Superior temporal gyrus (tissue), 1 donor: ENCODE results near the gene HTR7.
"Not testable (repeated sequence)": the region's sequence is repeated elsewhere in the genome, so short reads cannot be mapped to it uniquely, and the experiment has no call there.

Source experiments
- DNase-seq: peaks from one replicate; pipeline ENCODE4 v3.0.0-alpha.2; 2016; ENCODE audit errors: extremely low spot score

The HTR7 gene

GRCh38 chr10:90858461-90858968, 676 bp upstream of the HTR7 start:
- no peak for DNase-seq

GRCh38 chr10:90856964-90857634, 740 bp downstream of the HTR7 start:
- no peak for DNase-seq

DNA sequence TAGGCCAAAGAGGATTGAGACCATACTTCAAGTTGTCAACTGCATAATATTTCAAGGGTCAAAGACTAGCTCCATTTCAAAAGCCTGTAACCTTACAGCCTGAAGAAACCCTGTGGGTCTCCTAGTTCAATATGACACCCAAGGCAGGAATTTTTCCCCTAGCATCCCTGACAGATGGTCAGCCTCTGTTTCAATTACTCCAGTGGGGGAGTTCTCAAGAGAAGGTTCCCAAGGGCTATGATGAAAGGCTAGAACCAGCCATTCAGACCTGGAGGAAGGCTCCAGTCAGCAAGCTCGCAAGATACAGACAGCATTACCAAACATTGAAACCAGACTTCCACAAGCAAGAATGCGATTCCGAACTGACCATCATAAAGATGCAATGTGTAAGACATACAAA, 1.6 kb downstream of the HTR7 start:
- DNase-seq: no peak

- DNase-seq: no peak
Observed at GRCh38 chr10:90855126-90855525, 2.7 kb downstream of the HTR7 start.

GRCh38 chr10:90849956-90850749, 7.7 kb downstream of the HTR7 start:
- DNase-seq: no peak

- no peak for DNase-seq
Observed at GRCh38 chr10:90847436-90847835, 10.4 kb downstream of the HTR7 start.

DNA sequence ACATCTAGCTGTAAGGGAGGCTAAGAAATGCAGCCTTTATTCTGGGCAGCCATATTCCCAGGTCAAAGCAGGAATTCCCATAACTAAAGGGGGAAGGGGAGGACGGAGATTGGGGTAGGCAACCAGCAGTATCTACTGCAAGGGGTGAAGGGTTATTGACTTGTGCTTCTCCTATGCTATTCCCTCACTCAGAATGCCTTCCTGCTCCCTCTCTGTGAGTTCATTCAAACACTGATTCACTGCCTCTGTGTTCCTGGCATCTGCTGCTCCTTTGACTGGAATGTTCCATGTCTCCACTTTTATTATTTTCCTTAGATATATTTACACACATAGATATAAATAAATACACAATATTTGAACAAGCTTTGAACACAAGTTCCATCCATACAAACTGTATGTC, 11.1 kb downstream of the HTR7 start:
- DNase-seq: no peak

DNA sequence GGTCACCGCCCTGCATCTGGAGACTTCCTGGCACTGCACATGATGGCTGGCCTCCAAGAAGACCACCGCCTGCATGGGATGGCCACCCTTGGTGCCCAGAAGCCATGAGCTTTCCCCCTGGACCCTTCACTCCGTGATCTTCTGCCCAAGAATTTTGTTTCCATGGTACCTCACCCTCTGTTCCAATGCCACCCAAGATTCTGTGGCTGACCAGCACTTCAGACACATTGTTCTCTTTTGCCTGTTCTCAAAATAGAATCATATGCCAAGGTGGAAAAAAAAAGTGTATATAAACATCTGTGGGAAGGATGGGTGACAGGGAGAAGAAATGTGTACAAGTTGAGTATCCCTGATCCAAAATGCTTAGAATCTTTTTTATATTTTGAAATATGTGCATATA, 12.1 kb downstream of the HTR7 start:
- no peak for DNase-seq

GRCh38 chr10:90842725-90843124, 15.1 kb downstream of the HTR7 start:
- no peak for DNase-seq

- no peak for DNase-seq
Observed at GRCh38 chr10:90837486-90837885, 20.4 kb downstream of the HTR7 start.

DNA sequence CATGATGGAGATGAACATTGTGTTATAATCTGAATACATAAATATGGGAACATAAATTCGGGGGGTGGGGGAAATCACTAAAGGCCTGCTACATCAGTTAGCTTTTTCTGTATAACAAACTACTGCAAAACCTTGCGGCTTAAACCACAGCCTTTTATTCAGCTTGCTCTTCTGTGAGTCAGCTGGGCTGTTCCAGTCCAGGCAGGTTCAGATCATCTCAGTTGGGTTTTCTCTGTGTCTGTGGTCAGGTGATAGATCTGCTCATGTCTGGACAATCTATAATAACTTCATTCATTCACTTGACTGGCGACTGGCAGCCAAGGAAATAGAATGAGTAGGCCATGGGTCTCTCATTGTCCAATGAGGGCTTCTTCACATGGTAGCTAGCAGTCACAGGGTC, 23.5 kb downstream of the HTR7 start:
- DNase-seq: no peak

- DNase-seq: no peak
Observed at GRCh38 chr10:90832111-90832510, 25.7 kb downstream of the HTR7 start.

DNA sequence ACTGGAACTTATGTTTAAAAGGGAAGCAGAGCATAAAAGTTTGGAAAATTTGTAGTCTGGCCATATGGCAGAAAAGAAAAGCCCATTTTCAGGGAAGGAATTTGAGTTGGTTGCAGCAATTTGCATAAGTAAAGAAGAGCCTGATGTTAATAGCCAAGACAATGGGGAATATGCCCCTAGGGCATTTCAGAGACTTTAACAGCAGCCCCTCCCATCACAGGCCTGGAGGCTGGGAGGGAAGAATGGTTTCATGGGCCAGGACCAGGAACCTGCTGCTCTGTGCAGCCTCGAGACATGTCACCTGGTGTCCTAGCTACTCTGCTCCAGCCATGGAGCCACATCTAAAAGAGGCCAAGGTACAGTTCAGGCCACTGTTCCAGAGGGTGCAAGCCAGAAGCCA, 35.3 kb downstream of the HTR7 start:
- no peak for DNase-seq

- DNase-seq: not testable (repeated sequence)
Observed at GRCh38 chr10:90821864-90822263, 36.0 kb downstream of the HTR7 start.

- no peak for DNase-seq
Observed at GRCh38 chr10:90819911-90820310, 37.9 kb downstream of the HTR7 start.

DNA sequence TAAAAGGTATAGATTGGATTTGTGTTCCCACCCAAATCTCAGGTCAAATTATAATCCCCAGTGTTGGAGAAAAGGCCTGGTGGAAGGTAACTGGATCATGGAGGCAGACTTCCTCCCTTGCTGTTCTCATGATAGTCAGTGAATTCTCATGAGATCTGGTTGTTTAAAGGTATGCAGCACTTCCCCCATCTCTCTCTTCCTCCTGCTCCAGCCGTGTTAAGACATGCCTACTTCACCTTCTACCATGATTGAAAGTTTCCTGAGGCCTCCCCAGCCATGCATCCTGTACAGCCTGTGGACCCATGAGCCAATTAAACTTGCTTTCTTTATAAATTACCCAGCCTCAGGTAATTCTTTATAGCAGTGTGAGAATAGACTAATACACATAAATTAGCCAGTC, 39.1 kb downstream of the HTR7 start:
- DNase-seq: no peak

GRCh38 chr10:90817128-90817889, 40.5 kb downstream of the HTR7 start:
- no peak for DNase-seq

- no peak for DNase-seq
Observed at GRCh38 chr10:90816466-90816865, 41.4 kb downstream of the HTR7 start.

GRCh38 chr10:90813594-90814365, 44.1 kb downstream of the HTR7 start:
- DNase-seq: no peak

- not testable (repeated sequence) for DNase-seq
Observed at GRCh38 chr10:90807106-90807505, 50.7 kb downstream of the HTR7 start.

DNA sequence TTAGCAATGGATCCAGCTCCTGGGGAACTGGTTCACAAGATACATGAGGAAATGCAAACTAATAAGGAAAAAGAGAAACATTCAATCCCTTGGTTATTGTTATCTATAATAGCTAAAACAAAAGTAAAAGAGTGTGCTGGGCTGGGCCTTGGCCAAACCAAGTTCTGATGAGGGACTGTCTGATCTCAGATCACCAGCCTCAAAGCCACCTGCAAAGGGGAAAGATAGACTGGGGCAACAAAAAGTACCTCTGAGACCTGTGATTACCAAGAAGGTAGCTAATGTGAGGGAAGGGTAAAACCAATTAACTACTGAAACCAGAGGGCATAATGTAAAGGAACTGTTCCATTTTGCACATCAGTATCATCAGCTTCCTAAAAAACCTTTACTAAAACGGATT, 51.2 kb downstream of the HTR7 start:
- DNase-seq: no peak

GRCh38 chr10:90805206-90805605, 52.6 kb downstream of the HTR7 start:
- DNase-seq: no peak
